ENCODE data around the gene PCDHA10. TPM values are rescaled to one million over a fixed set of nuclear protein-coding genes. Genes with fewer than 3 reads are reported as not detected.
A peak's percentile ranks its signal among the peaks of the same experiment; 100 is the strongest.

The PCDHA10 gene
- total RNA-seq, 1 donor from 2014 or later, result 11.7 TPM

GRCh38 chr5:140868721-140869554, 13.2 kb downstream of the PCDHA10 start, which contains the start of gene PCDHA11:
Gene PCDHA11, plus strand, starts transcription at chr5:140868957. Its CDS starts 147 bp downstream, at chr5:140869104.
- Histone ChIP-seq H3K9me3 (ENCODE audit: low read depth) (no peaks in the 10 kb centered on the region), H2AFZ (replicated peaks) (no peak within 1 kb of the TSS), H3K36me3 (peaks cover 4% of the 10 kb centered on the region), H3K4me3 (peak within 1 kb of the TSS; percentile 55), H3K79me2 (ENCODE audit: low read depth) (peaks cover 4% of the 10 kb centered on the region), H3K9ac (no peak within 1 kb of the TSS), H3K4me2 (peak within 1 kb of the TSS; percentile 73), H4K20me1 (ENCODE audit: low read depth) (no peaks in the 10 kb centered on the region), H3K4me1 (no peaks in the 10 kb centered on the region), H3F3A (ENCODE audit: low read depth) (peaks cover 2% of the 10 kb centered on the region), H3K27ac (no peak within 1 kb of the TSS), H3K27me3 (no peaks in the 10 kb centered on the region)
- Mint-ChIP-seq H3K36me3 (peaks cover 29% of the 10 kb centered on the region), H3K27ac (peak within 1 kb of the TSS; percentile 25), H3K4me1 (peaks cover 3% of the 10 kb centered on the region), H3K9me3 (peaks cover 24% of the 10 kb centered on the region), H3K27me3 (ENCODE audit: insufficient read depth, low read depth) (no peaks in the 10 kb centered on the region), H3K4me3 (peak within 1 kb of the TSS; percentile 88)
- peak; percentile 63 for DNase-seq (ENCODE audit: low spot score)
- TF ChIP-seq, protein P1, sequence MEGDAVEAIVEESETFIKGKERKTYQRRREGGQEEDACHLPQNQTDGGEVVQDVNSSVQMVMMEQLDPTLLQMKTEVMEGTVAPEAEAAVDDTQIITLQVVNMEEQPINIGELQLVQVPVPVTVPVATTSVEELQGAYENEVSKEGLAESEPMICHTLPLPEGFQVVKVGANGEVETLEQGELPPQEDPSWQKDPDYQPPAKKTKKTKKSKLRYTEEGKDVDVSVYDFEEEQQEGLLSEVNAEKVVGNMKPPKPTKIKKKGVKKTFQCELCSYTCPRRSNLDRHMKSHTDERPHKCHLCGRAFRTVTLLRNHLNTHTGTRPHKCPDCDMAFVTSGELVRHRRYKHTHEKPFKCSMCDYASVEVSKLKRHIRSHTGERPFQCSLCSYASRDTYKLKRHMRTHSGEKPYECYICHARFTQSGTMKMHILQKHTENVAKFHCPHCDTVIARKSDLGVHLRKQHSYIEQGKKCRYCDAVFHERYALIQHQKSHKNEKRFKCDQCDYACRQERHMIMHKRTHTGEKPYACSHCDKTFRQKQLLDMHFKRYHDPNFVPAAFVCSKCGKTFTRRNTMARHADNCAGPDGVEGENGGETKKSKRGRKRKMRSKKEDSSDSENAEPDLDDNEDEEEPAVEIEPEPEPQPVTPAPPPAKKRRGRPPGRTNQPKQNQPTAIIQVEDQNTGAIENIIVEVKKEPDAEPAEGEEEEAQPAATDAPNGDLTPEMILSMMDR (IDR thresholded peaks at IDR 0.05), result peak; percentile 57
- TF ChIP-seq EZH2phosphoT487 (IDR thresholded peaks at IDR 0.05) (no peak), EZH2 (IDR thresholded peaks at IDR 0.05) (no peak)

DNA sequence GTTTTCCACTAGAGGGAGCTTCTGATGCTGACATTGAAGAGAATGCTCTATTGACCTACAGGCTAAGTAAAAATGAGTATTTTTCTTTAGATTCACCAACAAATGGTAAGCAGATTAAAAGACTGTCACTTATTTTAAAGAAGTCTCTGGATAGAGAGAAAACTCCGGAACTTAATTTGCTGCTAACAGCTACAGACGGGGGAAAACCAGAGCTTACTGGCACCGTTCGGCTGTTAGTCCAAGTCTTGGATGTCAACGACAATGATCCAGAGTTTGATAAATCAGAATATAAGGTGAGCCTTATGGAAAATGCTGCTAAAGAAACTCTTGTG, 13.8 kb downstream of the PCDHA10 start:
- H3K4me2 ChIP-seq, result peak overlapping the region; percentile 73
- H3K9me3 ChIP-seq (ENCODE audit: low read depth), result no peaks in the 10 kb centered on the region
- Mint-ChIP-seq H3K36me3 (peaks cover 31% of the 10 kb centered on the region), H3K9me3 (peaks cover 21% of the 10 kb centered on the region), H3K4me1 (peaks cover 3% of the 10 kb centered on the region), H3K27ac (peak overlapping the region; percentile 25), H3K27me3 (ENCODE audit: insufficient read depth, low read depth) (no peaks in the 10 kb centered on the region), H3K4me3 (peak overlapping the region; percentile 88)
- peaks cover 7% of the 10 kb centered on the region for H3F3A ChIP-seq (ENCODE audit: low read depth)
- H3K27me3 ChIP-seq, result no peaks in the 10 kb centered on the region
- peaks cover 4% of the 10 kb centered on the region for H3K36me3 ChIP-seq
- no peak overlapping the region for H3K27ac ChIP-seq
- no peak overlapping the region for H3K9ac ChIP-seq
- no peak overlapping the region for H2AFZ ChIP-seq (replicated peaks)
- peaks cover 10% of the 10 kb centered on the region for H3K79me2 ChIP-seq (ENCODE audit: low read depth)
- DNase-seq (ENCODE audit: low spot score), result no peak
- H3K4me1 ChIP-seq, result no peaks in the 10 kb centered on the region
- no peaks in the 10 kb centered on the region for H4K20me1 ChIP-seq (ENCODE audit: low read depth)
- TF ChIP-seq EZH2 (IDR thresholded peaks at IDR 0.05) (no peak), EZH2phosphoT487 (IDR thresholded peaks at IDR 0.05) (no peak)
- TF ChIP-seq, protein P1 (IDR thresholded peaks at IDR 0.05), result peak; percentile 50
- H3K4me3 ChIP-seq, result peak overlapping the region; percentile 55

- H3F3A ChIP-seq (ENCODE audit: low read depth), result peaks cover 7% of the 10 kb centered on the region
- no peak overlapping the region for H3K27ac ChIP-seq
- H3K27me3 ChIP-seq, result no peaks in the 10 kb centered on the region
- peaks cover 4% of the 10 kb centered on the region for H3K36me3 ChIP-seq
- no peaks in the 10 kb centered on the region for H3K9me3 ChIP-seq (ENCODE audit: low read depth)
- no peak overlapping the region for H3K4me3 ChIP-seq
- H3K4me2 ChIP-seq, result no peak overlapping the region
- DNase-seq (ENCODE audit: low spot score), result no peak
- H2AFZ ChIP-seq (replicated peaks), result no peak overlapping the region
- H3K9me3 Mint-ChIP-seq, result peaks cover 25% of the 10 kb centered on the region
- no peaks in the 10 kb centered on the region for H3K27me3 Mint-ChIP-seq (ENCODE audit: insufficient read depth, low read depth)
- no peak for TF ChIP-seq EZH2 (IDR thresholded peaks at IDR 0.05)
- no peak for TF ChIP-seq EZH2phosphoT487 (IDR thresholded peaks at IDR 0.05)
- TF ChIP-seq, protein P1 (IDR thresholded peaks at IDR 0.05), result no peak
- H3K36me3 Mint-ChIP-seq, result peaks cover 36% of the 10 kb centered on the region
- H3K4me1 Mint-ChIP-seq, result peaks cover 7% of the 10 kb centered on the region
- H3K27ac Mint-ChIP-seq, result no peak overlapping the region
- H3K4me1 ChIP-seq, result no peaks in the 10 kb centered on the region
- H3K79me2 ChIP-seq (ENCODE audit: low read depth), result peaks cover 11% of the 10 kb centered on the region
- H3K4me3 Mint-ChIP-seq, result no peak overlapping the region
- no peak overlapping the region for H3K9ac ChIP-seq
- H4K20me1 ChIP-seq (ENCODE audit: low read depth), result no peaks in the 10 kb centered on the region
These were observed 14.8 kb downstream of the PCDHA10 start for GRCh38 chr5:140870221-140871201.
